Astrocyte of the spinal cord (primary cell): Measurements from ENCODE around the gene KRT82.

Source experiments
- DNase-seq: peaks from one replicate; pipeline ENCODE4 v3.0.0; 2011; ENCODE audit warnings: low read depth, low spot score
- H3K4me3 ChIP-seq: 2 replicates; pipeline ENCODE4 v1.5.1; 2011; ENCODE audit warnings: low read depth, mild to moderate bottlenecking, low read length, moderate library complexity
- in situ Hi-C: cut with HindIII; loops from 2 replicates; pipeline ENCODE4 v1.10.0; 2017; ENCODE audit warnings: low sequenced_read_pairs
- TF ChIP-seq, protein P1 (sequence below): IDR thresholded peaks from 2 replicates; pipeline ENCODE4 v1.5.1; 2012; ENCODE audit warnings: low read depth, mild to moderate bottlenecking, low read length, inconsistent platforms

KRT82 gene

DNA sequence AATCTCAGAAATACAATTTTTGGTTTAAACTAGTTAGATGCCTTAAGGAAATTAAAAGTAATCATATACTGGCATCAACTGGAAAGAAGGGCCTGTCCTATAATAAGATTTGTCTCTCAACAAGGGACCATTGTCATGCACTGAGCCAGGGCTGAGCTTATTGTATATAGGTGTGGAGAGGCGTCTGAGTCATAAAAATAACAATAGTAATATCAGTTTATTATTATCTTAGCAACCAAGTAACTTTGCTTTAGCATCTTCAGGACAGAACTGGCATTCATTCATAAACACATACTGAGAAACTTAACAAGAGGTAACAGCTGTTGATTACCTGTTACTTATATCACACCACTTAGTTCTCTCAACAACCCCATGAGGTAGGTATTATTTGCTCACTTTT, 20.9 kb upstream of the KRT82 start:
- no peak overlapping the region for H3K4me3 ChIP-seq
- TF ChIP-seq, protein P1, sequence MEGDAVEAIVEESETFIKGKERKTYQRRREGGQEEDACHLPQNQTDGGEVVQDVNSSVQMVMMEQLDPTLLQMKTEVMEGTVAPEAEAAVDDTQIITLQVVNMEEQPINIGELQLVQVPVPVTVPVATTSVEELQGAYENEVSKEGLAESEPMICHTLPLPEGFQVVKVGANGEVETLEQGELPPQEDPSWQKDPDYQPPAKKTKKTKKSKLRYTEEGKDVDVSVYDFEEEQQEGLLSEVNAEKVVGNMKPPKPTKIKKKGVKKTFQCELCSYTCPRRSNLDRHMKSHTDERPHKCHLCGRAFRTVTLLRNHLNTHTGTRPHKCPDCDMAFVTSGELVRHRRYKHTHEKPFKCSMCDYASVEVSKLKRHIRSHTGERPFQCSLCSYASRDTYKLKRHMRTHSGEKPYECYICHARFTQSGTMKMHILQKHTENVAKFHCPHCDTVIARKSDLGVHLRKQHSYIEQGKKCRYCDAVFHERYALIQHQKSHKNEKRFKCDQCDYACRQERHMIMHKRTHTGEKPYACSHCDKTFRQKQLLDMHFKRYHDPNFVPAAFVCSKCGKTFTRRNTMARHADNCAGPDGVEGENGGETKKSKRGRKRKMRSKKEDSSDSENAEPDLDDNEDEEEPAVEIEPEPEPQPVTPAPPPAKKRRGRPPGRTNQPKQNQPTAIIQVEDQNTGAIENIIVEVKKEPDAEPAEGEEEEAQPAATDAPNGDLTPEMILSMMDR = no peak
- in situ Hi-C loops = no loop called here
- DNase-seq = no peak

GRCh38 chr12:52426034-52426433, 19.9 kb upstream of the KRT82 start:
- no peak overlapping the region for H3K4me3 ChIP-seq
- in situ Hi-C loops = no loop called here
- no peak for DNase-seq
- TF ChIP-seq, protein P1 = no peak

DNA sequence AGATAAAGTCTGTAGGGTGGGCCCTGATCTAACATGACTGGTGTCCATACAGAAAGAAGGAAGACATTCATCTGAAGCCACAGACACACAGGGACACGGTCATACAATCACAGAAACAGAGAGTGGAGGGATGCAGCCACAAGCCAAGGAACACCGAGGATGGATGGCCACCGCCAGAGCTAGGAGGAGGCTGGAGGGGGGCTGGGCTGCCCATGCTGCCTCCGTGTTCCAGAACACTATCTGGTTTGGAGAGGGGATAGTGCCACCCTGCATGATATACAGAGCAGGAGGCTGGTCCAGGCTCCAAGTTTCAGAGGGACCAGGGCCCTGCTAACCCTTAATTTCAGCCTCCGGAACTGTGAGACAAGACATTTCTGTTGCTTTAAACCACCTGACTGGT, 19.3 kb upstream of the KRT82 start:
- H3K4me3 ChIP-seq = no peak overlapping the region
- TF ChIP-seq, protein P1 = no peak
- DNase-seq = no peak
- in situ Hi-C loops = no loop called here

DNA sequence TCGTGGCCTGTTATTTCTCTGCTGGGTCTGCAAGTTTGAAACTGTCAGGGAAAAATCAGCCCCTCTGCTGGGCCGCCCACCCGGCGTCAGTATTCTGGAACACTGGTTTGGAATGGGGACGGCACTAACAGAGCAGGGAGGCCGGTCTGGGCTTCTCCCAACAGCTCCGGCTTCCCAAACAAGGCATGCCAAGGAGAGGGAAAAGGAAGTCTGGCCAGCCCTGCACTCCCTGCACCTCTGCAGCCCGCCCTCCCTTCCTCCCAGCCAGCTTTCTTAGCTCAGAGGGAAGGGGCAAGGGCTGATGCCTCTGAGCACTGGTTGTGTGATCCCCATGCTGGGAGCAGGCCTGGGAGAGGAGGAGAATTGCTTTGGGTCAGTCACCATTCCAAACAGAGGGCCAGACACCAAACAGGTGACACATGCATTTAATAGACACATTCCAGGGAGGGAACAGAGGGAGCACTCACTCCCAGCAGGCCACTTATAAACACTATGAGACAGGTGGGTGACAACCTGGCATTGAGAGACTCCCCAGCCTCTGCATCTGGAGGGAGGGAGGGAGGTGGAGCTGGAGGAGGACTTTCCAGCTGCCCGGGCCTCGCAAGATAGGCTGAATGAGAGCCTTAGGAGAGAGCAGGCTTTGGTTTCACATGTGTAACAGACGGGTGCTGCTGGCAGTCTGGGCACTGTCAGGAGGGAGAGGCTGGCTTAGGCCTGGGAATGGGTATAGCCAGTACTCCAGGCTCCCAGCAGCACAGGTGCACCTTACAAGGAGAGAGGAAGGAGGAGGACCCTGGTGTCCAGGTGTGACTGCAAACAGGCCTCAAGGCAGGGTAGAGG, 17.7 kb upstream of the KRT82 start:
- DNase-seq = no peak
- in situ Hi-C loops = no loop called here
- H3K4me3 ChIP-seq = no peak overlapping the region
- TF ChIP-seq, protein P1 = no peak

DNA sequence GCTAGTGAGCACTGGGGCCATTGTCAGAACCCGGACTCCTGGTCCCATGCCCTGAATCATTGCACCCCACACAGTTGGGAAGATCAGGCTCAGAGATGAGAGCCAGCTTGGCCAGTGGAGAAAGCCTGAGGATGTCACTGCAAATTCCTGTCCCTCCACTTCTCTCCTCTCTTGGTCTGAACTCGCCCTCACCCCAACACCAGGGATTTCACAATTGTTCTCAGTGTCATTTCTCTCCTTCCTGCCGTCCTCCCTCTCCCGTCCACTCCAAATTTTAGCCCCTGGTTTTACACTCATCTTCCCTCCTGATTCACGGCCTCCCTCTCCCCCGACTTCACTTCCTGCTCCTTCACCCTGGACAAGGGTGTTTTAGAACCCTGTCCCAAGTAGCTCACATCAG, 16.9 kb upstream of the KRT82 start:
- H3K4me3 ChIP-seq = no peak overlapping the region
- in situ Hi-C loops = no loop called here
- DNase-seq = no peak
- TF ChIP-seq, protein P1 = no peak

DNA sequence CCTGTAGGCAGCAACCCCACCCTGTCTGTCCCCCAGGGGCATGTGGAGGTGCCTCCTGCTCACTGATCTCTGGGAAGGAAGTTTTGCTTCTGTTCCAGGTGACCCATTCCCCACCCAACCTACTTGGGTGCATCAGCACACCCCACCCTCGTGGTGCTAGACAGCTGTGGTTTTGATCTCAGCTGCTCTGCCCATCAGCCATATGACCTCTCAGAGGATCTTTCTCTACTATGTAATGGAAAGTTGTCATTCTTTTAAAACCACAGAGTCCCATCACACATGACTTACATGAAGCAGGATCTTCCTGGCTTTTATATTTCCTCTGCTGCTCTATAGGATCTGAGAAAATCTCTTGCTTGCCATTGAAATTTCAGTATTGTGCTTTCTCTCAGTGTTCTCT, 13.5 kb upstream of the KRT82 start:
- TF ChIP-seq, protein P1 = no peak
- no peak overlapping the region for H3K4me3 ChIP-seq
- no peak for DNase-seq
- in situ Hi-C loops = no loop called here
